Activated CD4-positive, alpha-beta T cell treated with anti-CD3 and anti-CD28 coated beads for 4 hours (primary cell): ENCODE results near the gene KPNA1.
"Not testable (repeated sequence)": the region's sequence is repeated elsewhere in the genome, so short reads cannot be mapped to it uniquely, and the experiment has no call there.

Experiments
- DNase-seq, 2 donors: peaks; one replicate each; pipeline ENCODE4 v3.0.0-alpha.2; 2020

Gene KPNA1

DNA sequence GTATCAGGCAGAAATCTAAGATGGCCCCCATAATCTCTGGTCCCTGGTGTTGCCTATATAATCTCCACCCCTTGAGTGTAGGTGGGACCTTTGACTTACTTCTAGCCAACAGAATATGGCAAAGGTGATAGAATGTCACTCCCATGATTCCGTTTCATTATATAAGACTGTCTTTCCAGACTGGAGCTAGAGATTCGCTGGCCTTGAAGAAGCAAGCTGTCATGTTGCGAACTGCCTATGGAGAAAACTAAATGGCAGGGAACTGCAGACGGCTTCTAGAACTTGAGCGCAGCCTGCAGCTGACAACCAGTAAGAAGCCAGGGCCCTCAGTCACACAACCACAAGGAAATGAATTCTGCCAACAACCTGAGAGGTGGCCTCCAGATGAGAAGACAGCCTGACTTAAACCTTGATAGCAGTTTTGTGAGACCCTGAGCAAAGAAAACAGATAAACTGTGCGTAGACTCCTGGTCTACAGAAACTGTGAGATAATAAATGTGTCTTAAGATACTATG lies 2.2 kb upstream of the KPNA1 start:
- DNase-seq: no peak

- DNase-seq: no peak
These were observed 1.1 kb upstream of the KPNA1 start for GRCh38 chr3:122515870-122516269.

GRCh38 chr3:122515020-122515468 lies 305 bp upstream of the KPNA1 start:
- no peak for DNase-seq

DNA sequence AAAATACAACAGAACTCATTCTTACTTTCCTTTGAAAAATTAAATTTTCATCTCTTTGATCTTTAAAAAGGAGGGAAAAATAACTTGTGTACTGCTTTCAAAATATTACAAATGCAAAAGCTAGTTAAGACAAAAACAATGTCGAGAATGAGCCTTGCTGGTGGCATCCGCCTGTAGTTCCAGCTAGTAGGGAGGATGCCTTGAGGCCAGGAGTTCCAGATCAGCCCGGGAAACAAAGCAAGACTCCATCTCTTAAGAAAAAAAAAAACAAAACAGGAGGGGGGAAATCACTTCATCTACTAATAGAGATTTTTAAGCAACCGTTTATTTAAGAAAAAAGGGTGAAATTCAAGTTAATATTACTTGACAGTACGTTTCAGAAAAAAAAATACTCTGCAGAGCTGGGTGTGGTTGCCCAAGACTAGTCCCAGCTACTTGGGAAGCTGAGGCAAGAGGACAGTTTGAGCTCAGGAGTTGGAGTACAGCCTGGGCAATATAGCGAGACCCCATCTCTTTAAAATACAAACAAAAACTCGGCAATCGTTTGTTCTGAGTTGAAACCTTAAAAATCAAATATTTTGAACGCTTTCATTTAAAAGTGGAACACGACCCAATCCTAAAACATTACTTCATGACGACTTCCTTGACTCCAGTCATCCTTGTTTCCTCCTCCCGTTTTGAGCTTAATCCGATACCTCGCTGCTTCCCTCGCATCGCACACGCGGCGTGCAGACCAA lies 1.2 kb downstream of the KPNA1 start:
- no peak for DNase-seq

DNA sequence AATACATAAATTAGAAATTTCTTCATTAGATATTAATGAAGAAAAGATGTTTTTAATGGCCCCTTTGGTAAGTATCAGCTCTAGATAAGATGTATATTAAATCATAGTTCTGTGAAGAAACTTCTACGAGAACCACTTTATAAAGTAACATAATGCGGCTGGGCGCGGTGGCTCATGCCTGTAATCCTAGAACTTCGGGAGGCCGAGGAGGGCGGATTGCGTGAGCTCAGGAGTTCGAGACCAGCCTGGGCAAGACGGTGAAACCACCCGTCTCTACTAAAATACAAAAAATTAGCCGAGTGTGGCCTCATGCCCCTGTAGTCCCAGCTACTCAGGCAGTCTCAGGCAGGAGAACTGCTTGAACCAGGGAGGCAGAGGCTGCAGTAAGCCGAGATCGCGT lies 2.5 kb downstream of the KPNA1 start:
- no peak for DNase-seq

DNA sequence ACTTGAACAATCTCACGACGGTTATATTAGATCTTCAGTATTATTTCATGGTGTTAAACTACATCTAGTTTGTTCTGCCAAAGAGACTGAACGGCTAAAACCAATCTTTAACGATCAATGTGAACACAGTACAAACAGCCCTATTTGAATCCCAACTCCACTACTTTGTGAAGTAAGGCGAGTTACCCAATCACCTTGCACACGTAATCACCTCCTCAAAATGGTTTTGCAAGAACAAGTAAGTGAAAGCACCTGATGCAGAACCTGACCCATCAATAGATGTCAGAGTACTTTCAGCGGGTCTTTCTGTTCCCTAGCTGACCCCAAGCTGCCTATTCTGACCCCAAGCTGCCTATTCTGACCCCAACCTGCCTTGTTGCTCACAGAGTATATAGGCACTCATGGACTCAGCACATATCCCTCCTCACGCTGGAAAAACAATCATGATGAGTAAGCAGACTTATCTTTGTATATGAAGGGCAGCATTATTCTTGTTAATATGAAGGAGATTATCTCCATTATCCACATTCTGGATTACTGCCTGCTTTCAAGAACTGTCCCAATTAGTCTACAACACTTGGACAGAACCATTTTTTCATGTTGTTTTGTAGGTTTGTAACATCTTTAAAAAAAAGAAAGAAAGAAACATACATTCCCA lies 3.7 kb downstream of the KPNA1 start:
- no peak for DNase-seq

DNA sequence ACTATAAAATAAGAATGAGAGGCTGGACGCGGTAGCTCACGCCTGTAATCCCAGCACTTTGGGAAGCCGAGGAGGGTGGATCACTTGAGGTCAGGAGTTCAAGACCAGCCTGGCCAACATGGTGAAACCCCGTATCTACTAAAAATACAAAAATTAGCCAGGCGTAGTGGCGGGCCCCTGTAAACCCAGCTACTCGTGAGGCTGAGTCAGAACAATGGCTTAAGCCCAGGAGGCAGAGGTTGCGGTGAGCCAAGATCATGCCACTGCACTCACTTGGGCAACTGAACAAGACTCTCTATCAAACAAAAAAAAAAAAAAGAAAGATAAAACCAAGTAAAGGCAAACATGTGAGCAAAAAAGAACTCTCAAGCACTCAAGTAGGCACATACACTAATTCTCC lies 5.8 kb downstream of the KPNA1 start:
- not testable (repeated sequence) for DNase-seq

DNA sequence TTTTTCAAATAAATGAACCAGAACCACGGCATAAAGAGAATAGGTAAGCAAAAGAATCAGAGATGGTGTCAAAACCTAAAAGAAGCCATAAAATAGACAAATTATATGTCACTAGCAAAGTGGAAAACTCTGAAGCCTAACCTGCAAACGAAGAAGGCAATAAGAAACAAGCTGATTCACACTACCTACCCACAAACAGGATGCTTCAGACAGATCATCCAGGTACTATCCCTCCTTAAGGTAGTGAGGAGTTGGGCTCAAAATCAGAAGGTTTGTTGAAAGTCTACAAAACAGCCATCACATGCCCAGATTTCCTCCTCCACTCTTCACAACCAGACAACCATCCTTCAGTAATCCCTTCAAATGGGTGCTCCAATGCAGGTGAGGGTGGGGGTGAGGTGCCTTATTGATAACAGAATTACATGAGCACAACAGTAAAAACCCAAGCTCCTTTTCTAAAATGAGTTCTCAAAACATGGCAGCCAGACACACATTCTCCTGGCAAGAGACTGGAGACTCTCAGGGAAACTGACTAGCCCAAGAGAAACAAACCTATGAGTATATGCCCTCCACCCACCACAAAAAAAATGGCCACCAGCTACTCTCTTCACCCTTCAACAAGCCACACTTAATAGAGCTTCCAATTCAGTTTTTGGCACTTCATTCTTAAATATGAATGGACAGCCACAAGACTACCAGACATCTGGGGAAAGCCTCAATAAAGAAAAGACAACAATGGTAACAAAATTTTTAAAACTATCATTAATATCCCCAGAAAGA lies 6.4 kb downstream of the KPNA1 start:
- DNase-seq: no peak

DNA sequence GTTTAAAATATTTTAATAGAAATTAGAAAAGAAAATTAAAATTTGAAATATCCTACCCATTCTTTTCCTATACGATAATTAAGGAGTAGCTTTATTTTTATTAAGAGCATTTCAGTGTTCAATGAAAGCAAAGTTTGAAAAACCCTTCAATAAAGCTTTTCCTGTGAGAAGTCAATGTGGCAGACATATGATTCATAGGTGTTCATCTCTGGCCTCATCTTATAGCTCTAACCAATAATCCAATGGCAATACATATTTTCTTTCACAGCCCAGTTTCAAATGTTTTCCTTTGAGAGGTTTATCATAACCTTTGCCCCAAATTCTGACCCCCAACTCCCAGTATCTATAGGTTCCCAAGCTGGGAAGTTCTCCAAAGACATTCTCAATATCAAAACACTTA lies 8.3 kb downstream of the KPNA1 start:
- no peak for DNase-seq

- DNase-seq: no peak
These were observed 9.1 kb downstream of the KPNA1 start for GRCh38 chr3:122505676-122506075.

DNA sequence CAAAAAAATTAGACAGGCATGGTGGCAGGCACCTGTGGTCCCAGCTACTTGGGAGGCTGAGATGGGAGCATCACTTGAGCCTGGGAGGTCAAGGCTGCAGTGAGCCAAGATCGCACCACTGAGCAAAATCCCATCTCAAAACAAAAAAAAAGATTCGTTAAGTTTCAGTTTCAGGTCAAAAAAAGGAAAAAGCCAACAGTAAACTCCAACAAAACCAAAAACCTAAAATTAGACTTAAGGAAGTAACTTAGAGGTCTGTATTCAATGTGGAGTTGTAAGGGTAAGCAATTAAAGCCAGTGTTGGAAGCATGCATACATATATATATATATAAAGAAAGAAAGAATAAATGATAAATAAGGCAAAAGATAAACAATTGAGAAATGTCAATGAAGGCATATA lies 11.8 kb downstream of the KPNA1 start:
- DNase-seq: no peak

DNA sequence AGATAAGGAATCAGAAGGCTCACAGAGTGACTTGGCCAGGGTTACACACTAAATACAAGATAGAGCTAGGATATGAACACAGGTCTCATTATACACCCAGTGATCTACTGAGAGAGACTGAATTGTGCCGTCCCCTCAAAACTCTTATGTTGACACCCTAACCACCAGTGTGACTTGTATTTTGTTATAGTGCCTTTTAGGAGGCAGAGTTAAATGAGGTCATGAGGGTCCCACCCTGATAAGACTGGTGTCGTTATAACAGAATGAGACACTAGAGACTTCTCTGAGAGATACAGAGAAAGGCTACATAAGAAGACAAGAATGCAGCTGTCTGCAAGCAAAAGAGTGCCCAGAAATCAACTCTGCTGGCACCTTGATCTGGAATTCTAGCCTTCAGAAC lies 12.6 kb downstream of the KPNA1 start:
- no peak for DNase-seq

DNA sequence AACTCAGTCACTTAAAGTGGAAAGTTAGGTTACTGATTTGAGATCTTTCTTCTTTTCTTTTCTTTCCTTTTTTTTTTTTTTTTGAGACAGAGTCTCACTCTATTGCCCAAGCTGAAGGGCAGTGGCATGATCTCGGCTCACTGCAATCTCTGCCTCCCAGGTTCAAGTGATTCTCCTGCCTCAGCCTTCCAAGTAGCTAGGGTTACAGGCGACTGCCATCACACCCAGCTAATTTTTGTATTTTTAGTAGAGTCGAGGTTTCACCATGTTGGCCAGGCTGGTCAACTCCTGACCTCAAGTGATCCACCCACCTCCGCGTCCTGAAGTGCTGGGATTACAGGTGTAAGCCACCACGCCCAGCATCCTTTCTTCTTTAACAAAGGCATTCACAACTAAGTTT lies 13.8 kb downstream of the KPNA1 start:
- not testable (repeated sequence) for DNase-seq

- no peak for DNase-seq
These were observed 16.6 kb downstream of the KPNA1 start for GRCh38 chr3:122498152-122498551.

DNA sequence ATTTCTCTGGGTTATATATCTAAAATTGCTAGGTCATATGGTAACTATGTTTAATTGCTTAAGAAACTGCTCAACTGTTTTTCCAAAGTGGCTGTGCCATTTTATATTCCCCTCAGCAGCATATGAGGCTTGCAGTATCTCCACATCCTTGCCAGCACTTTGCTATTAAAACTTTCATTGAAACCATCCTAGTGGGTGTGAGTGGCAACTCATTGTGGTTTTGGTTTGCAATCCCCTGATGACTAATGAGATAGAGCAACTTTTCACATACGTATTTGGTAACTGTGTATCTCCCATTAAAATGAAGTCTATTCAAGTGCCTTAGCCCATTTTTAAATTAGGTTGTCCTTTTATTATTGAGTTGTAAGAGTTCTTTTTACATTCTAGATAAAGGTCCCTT lies 17.3 kb downstream of the KPNA1 start:
- DNase-seq: peak; percentile 19 to 26

- no peak for DNase-seq
These were observed 18.2 kb downstream of the KPNA1 start for GRCh38 chr3:122496508-122496907.

- no peak for DNase-seq
These were observed 21.4 kb downstream of the KPNA1 start for GRCh38 chr3:122493296-122493695.

- DNase-seq: no peak
These were observed 26.3 kb downstream of the KPNA1 start for GRCh38 chr3:122488262-122488973.

DNA sequence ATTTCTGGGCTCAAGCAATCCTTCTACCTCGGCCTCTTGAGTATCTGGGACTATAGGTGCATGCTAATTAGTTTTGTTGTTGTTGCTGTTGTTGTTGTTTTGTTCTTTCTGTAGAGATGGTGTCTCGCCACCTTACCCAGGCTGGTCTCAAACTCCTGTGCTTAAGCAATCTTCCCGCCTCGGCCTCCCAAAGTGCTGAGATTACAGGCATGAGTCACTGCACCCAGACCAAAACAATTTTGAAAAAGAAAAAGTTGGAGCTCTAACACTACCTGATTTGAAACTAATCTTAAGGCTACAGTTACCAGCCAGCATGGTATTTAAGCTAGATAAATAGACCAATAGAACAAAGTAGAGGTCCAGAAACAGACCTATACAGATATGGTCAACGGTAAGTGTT lies 29.8 kb downstream of the KPNA1 start:
- no peak for DNase-seq

DNA sequence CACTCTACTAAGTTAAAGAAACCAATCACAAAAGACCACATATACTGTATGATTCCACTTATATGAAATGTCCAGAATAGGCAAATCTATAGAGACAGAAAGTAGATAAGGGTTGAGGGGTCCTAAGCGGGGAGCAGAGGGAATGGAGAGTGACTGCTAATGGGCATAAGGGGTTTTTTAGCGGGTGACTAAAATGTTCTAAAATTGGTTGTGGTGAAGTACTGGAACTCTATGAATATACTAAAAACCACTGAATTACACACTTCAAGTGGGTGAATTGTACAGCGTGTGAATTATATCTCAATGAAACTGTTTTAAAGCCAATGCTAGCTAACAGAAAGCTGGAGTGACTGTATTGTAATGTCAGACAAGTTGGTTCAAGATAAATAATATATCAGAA lies 33.3 kb downstream of the KPNA1 start:
- no peak for DNase-seq

DNA sequence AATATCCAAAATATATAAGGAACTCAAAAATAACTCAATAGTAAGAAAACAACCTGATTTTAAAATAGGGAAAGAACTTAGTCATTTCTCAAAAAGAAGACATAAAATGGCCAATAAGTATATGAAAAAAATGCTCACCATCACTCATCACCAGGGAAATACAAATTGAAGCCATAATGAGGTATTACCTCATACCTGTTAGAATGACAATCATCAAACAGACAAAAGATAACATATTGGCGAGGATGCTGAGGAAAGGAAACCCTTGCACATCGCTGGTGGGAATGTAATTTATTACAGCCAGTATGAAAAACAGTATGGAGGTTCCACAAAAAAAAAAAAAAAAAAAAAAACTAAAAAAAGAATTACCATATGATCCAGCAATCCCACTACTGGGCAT lies 38.2 kb downstream of the KPNA1 start:
- no peak for DNase-seq

GRCh38 chr3:122475316-122475715 lies 39.4 kb downstream of the KPNA1 start:
- no peak for DNase-seq

DNA sequence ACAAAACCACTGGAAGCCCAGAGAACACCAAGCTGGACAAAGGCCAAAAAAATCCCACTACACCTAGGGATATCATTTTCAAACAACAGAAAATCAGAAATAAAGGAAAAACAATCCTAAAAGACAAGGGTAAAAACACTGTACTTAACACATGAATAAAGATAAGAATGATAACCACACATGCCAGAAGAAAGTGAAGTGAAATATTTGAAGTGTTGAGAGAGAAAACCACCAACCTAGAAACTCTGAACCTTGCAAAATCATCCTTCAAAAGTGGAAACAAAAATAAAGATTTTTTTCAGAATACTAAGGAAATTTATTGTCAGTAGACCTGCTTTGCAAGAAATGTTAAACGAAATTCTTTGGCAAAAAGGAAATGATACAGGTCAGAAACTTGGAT lies 45.1 kb downstream of the KPNA1 start:
- DNase-seq: no peak
